ENCODE results near the gene PPHLN1.

PPHLN1 gene

GRCh38 chr12:42486407-42486806, 160.4 kb downstream of the PPHLN1 start:
- no peak for DNase-seq

GRCh38 chr12:42490261-42490842, 164.4 kb downstream of the PPHLN1 start:
- DNase-seq: no peak

Data from 8988T (cell line).